Uterus (tissue), 4 donors: ENCODE results near the gene CPNE9. TPM values are rescaled to one million over a fixed set of nuclear protein-coding genes. Genes with fewer than 3 reads are reported as not detected.

Source experiments
- DNase-seq, 2 donors: peaks; one replicate each; pipeline ENCODE4 v3.0.0-alpha.2; 2019 to 2020
- H3K27ac ChIP-seq, 2 donors: fragments of 200-600 bp; sonication (generic); 1 replicate in 1 of 2; 2 replicates in 1 of 2; pipeline ENCODE4 v1.5.1; 2016 to 2018
- H3K27me3 ChIP-seq, 2 donors: fragments of 200-600 bp; sonication (generic); one replicate each; pipeline ENCODE4 v1.5.1; 2018 to 2019; ENCODE audit warnings: control low read depth in 1 of 2
- H3K36me3 ChIP-seq, 2 donors: fragments of 200-600 bp; sonication (generic); one replicate each; pipeline ENCODE4 v1.5.1; 2019; ENCODE audit warnings: control low read depth in 1 of 2
- H3K4me1 ChIP-seq, 2 donors: fragments of 200-600 bp; sonication (generic); one replicate each; pipeline ENCODE4 v1.5.1; 2018 to 2019; ENCODE audit warnings: control low read depth in 1 of 2
- H3K4me3 ChIP-seq, 2 donors: fragments of 200-600 bp; sonication (generic); 1 replicate in 1 of 2; 2 replicates in 1 of 2; pipeline ENCODE4 v1.5.1; 2018 to 2019; ENCODE audit warnings: mild to moderate bottlenecking in 1 of 2
- H3K9me3 ChIP-seq, 2 donors: fragments of 200-600 bp; sonication (generic); one replicate each; pipeline ENCODE4 v1.5.1; 2019; ENCODE audit warnings: control low read depth in 1 of 2
- CTCF ChIP-seq, 4 experiments: fragments of 200-600 bp in 2 of 4; fragments of 450-650 bp in 2 of 4; sonication (generic) in 2 of 4; IDR thresholded peaks; one replicate each; pipeline ENCODE4 v1.5.1; 2016 to 2019; ENCODE audit warnings: antibody characterized with exemption in 4 of 4, mild to moderate bottlenecking in 2 of 4, moderate library complexity in 1 of 4
- POLR2A ChIP-seq, 2 donors: fragments of 450-650 bp; IDR thresholded peaks; one replicate each; pipeline ENCODE4 v1.6.1; 2016; ENCODE audit warnings: antibody characterized with exemption in 2 of 2, mild to moderate bottlenecking in 1 of 2, moderate library complexity in 1 of 2
- intact Hi-C: fragments of 100-400 bp; cut with DNase I; formaldehyde crosslinking; loops from one replicate; pipeline ENCODE4 v1.15.1; 2023; ENCODE audit warnings: low total_unique reads
- total RNA-seq, 4 donors: library from RNA; depleted of rRNA in 3 of 4; stranded (reverse); fragments of >200 nt in 3 of 4; gene quantifications; one replicate each; pipeline versions ENCODE4 v1.1.0 to v1.2.4, GENCODE V29; 2014 to 2023
- donor health status: DM: yes; HTN: yes; CAD: no.

The CPNE9 gene
- total RNA-seq, 4 donors from 2014 or later = not detected

DNA sequence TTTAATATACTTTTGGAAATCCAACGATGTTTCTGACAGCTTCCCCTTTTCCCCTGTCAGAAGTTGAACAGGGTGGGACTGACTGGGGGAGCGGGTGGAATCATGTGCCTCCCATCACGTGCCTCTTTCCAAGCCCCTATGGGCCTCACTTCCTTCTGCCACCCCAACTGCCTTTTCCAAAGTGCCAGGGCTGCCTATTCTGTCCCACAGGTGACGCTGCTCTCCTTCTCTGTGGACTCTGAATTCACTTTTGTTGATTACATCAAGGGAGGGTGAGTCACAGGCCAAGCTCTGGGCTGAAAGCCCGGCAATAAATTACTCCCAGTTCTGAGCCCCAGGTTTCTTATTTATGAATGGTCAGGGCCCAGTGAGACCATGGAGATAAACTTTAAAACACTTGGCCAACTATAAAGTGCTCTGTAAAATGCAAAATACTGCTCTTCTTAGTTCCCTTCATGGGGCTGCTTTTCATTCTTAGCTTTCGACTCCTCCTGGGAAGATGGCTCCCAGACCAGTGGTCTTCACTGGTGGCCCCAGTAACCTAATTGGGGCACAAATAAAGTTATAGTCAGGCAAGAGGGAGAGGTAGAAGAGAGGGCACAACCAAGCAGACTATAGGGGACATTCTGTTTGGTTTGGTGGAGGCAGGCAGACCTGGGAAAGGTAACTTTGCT, 12.3 kb downstream of the CPNE9 start:
- Histone ChIP-seq H3K9me3 (no peaks in the 10 kb centered on the region), H3K36me3 (no peaks in the 10 kb centered on the region), H3K27ac (peak overlapping the region; percentile 77 to 83), H3K4me3 (no peak overlapping the region), H3K27me3 (no peaks in the 10 kb centered on the region), H3K4me1 (no peaks in the 10 kb centered on the region)
- TF ChIP-seq POLR2A (IDR thresholded peaks at IDR 0.05) (no peak), CTCF (IDR thresholded peaks at IDR 0.05) (peak; percentile 89 to 95 (median 92))
- intact Hi-C loops = no loop called here
- peak; percentile 88 to 94 for DNase-seq

GRCh38 chr3:9716801-9717555, 13.3 kb downstream of the CPNE9 start:
- no peaks in the 10 kb centered on the region for H3K9me3 ChIP-seq
- no peak for DNase-seq
- TF ChIP-seq CTCF (IDR thresholded peaks at IDR 0.05) (no peak), POLR2A (IDR thresholded peaks at IDR 0.05) (no peak)
- H3K27ac ChIP-seq = peak overlapping the region; percentile 77 to 83
- no peaks in the 10 kb centered on the region for H3K36me3 ChIP-seq
- H3K4me3 ChIP-seq = no peak overlapping the region
- intact Hi-C loops = no loop called here
- H3K4me1 ChIP-seq = no peaks in the 10 kb centered on the region
- no peaks in the 10 kb centered on the region for H3K27me3 ChIP-seq

- no peak for TF ChIP-seq POLR2A (IDR thresholded peaks at IDR 0.05)
- no peak for TF ChIP-seq CTCF (IDR thresholded peaks at IDR 0.05)
Observed at GRCh38 chr3:9717563-9717962, 13.9 kb downstream of the CPNE9 start.

DNA sequence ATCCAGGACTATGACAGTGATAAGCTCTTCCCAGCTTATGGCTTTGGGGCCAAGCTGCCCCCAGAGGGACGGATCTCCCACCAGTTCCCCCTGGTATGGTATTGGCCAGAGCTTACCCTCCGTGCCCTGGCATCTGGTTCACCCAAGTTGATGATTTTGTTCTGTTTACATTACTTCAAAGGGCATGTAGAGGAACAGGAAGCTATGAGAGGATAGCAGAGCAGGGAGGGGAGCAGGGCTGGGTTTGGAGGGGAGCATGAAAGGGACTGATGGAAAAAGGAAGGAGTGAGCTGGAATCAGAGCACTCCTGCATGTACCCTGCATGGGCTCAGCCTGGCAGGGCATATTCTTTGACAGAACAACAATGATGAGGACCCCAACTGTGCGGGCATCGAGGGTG, 14.5 kb downstream of the CPNE9 start:
- H3K4me1 ChIP-seq = no peaks in the 10 kb centered on the region
- intact Hi-C loops = no loop called here

More at GRCh38 chr3:9717563-9717962, 13.9 kb downstream of the CPNE9 start:
- Histone ChIP-seq H3K9me3 (no peaks in the 10 kb centered on the region), H3K4me3 (no peak overlapping the region), H3K36me3 (no peaks in the 10 kb centered on the region), H3K27me3 (no peaks in the 10 kb centered on the region), H3K27ac (no peak overlapping the region), H3K4me1 (no peaks in the 10 kb centered on the region)
- intact Hi-C loops = no loop called here
- DNase-seq = no peak

More for the DNA sequence above, 14.5 kb downstream of the CPNE9 start:
- Histone ChIP-seq H3K27me3 (no peaks in the 10 kb centered on the region), H3K36me3 (no peaks in the 10 kb centered on the region), H3K9me3 (no peaks in the 10 kb centered on the region), H3K4me3 (no peak overlapping the region), H3K27ac (no peak overlapping the region)
- no peak for DNase-seq
- TF ChIP-seq POLR2A (IDR thresholded peaks at IDR 0.05) (no peak), CTCF (IDR thresholded peaks at IDR 0.05) (no peak)
